ENCODE results near the gene USP54.

- no peak for TF ChIP-seq CTCF (IDR thresholded peaks at IDR 0.05)
- no peak for TF ChIP-seq POLR2A (IDR thresholded peaks at IDR 0.05)
Observed at GRCh38 chr10:73456187-73456890, 134.8 kb downstream of the USP54 start.

Measured in esophagus squamous epithelium (tissue), 4 donors.